SK-N-SH (cell line): ENCODE data around the gene TXNRD2. TPM values are rescaled to one million over a fixed set of nuclear protein-coding genes. Genes with fewer than 3 reads are reported as not detected.

ENCODE experiments used
- CTCF ChIA-PET: fragments of 300-600, 350-600 bp; formaldehyde crosslinking; extraction: SDS; loops from one replicate; lab custom pipeline; 2021; lab: Yijun Ruan, JAX
- POLR2A ChIA-PET: fragments of 350-600 bp; sonication (Branson Sonifier 250); formaldehyde crosslinking; extraction: SDS; loops from one replicate; lab custom pipeline; 2020; ENCODE audit warnings: antibody characterized with exemption, inconsistent platforms; lab: Yijun Ruan, JAX
- DNase-seq: peaks from one replicate; pipeline ENCODE4 v3.0.0; 2012
- H2AFZ ChIP-seq: fragments of 200-600 bp; sonication (generic); 2 replicates; pipeline ENCODE4 v1.8.1; 2016; ENCODE audit warnings: antibody characterized with exemption, mild to moderate bottlenecking, low read depth
- H3F3A ChIP-seq: fragments of 200-600 bp; sonication (generic); replicated peaks from 2 replicates; pipeline ENCODE3; 2016; ENCODE audit warnings: antibody characterized with exemption, mild to moderate bottlenecking; ENCODE audit not compliant: insufficient read depth
- H3K27ac ChIP-seq, 2 experiments: fragments of 200-500 bp in 1 of 2; fragments of 200-600 bp in 1 of 2; sonication (Bioruptor generic) in 1 of 2; sonication (generic), shearing (Covaris generic) in 1 of 2; 2 replicates each; pipeline versions ENCODE4 v1.5.1 to v1.6.1; 2014 to 2016; ENCODE audit warnings: low read depth in 2 of 2, inconsistent platforms in 1 of 2, low read length in 1 of 2, mild to moderate bottlenecking in 1 of 2, mixed read lengths in 1 of 2
- H3K27me3 ChIP-seq: fragments of 200-600 bp; sonication (generic), shearing (Covaris generic); 2 replicates; pipeline ENCODE4 v1.6.1; 2016; ENCODE audit warnings: mixed run types; ENCODE audit not compliant: insufficient read depth
- H3K36me3 ChIP-seq, 2 experiments: fragments of 200-500 bp in 1 of 2; fragments of 200-600 bp in 1 of 2; sonication (Bioruptor generic) in 1 of 2; sonication (generic) in 1 of 2; replicated peaks in 1 of 2; 2 replicates each; pipeline versions ENCODE3 to v1.5.1; 2014 to 2016; ENCODE audit warnings: low read length in 1 of 2, mild to moderate bottlenecking in 1 of 2; ENCODE audit not compliant: insufficient read depth in 2 of 2, control insufficient read depth in 1 of 2
- H3K4me1 ChIP-seq, 2 experiments: fragments of 200-500 bp in 1 of 2; fragments of 200-600 bp in 1 of 2; sonication (Bioruptor generic) in 1 of 2; sonication (generic), shearing (Covaris generic) in 1 of 2; 2 replicates each; pipeline versions ENCODE4 v1.5.1 to v1.6.1; 2014 to 2016; ENCODE audit warnings: low read depth in 1 of 2, low read length in 1 of 2, mixed run types in 1 of 2; ENCODE audit not compliant: insufficient read depth in 2 of 2, control insufficient read depth in 1 of 2
- H3K4me2 ChIP-seq: fragments of 200-600 bp; sonication (generic), shearing (Covaris generic); 2 replicates; pipeline ENCODE4 v1.6.1; 2017; ENCODE audit warnings: mixed run types
- H3K4me3 ChIP-seq, 2 experiments: fragments of 200-500 bp in 1 of 2; fragments of 200-600 bp in 1 of 2; sonication (Bioruptor generic) in 1 of 2; sonication (generic), shearing (Covaris generic) in 1 of 2; 2 replicates each; pipeline versions ENCODE4 v1.5.1 to v1.8.1; 2014 to 2016; ENCODE audit warnings: low read depth in 2 of 2, inconsistent platforms in 1 of 2, low read length in 1 of 2, mild to moderate bottlenecking in 1 of 2, mixed read lengths in 1 of 2, moderate library complexity in 1 of 2
- H3K79me2 ChIP-seq: fragments of 200-600 bp; sonication (generic); 2 replicates; pipeline ENCODE4 v1.8.1; 2017; ENCODE audit warnings: mild to moderate bottlenecking; ENCODE audit not compliant: insufficient read depth
- H3K9ac ChIP-seq: fragments of 200-600 bp; sonication (generic); 2 replicates; pipeline ENCODE4 v1.6.1; 2017; ENCODE audit warnings: mixed run types
- H3K9me2 ChIP-seq: fragments of 200-600 bp; sonication (generic); 2 replicates; pipeline ENCODE4 v1.6.1; 2017; ENCODE audit warnings: mixed run types
- H3K9me3 ChIP-seq: fragments of 200-600 bp; sonication (generic); 2 replicates; pipeline ENCODE4 v1.6.1; 2017; ENCODE audit warnings: mixed run types, mild to moderate bottlenecking, moderate library complexity
- H4K20me1 ChIP-seq: fragments of 200-600 bp; sonication (generic); 2 replicates; pipeline ENCODE4 v1.6.1; 2017; ENCODE audit warnings: mild to moderate bottlenecking, mixed run types; ENCODE audit not compliant: insufficient read depth
- CHD2 ChIP-seq: fragments of 150-350 bp; IDR thresholded peaks from 2 replicates; pipeline ENCODE4 v1.6.1; 2018; ENCODE audit warnings: low read length; ENCODE audit not compliant: partially characterized antibody
- ELF1 ChIP-seq: IDR thresholded peaks from 2 replicates; pipeline ENCODE4 v1.4.0; 2012
- EP300 ChIP-seq, 2 experiments: IDR thresholded peaks; 2 replicates each; pipeline versions ENCODE4 v1.4.0 to v1.6.1; 2012; ENCODE audit warnings: borderline replicate concordance in 1 of 2, low read depth in 1 of 2, low read length in 1 of 2
- EZH2phosphoT487 ChIP-seq: fragments of 200-600 bp; sonication (generic); IDR thresholded peaks from 2 replicates; pipeline ENCODE4 v1.6.1; 2017; ENCODE audit warnings: low read depth, mixed run types, mild to moderate bottlenecking, antibody characterized with exemption, moderate library complexity, borderline replicate concordance
- FOXJ3 ChIP-seq: sonication (generic); formaldehyde crosslinking; IDR thresholded peaks from 2 replicates; pipeline ENCODE4 v1.5.1; 2020; ENCODE audit warnings: mild to moderate bottlenecking, missing genetic modification reagents
- GABPA ChIP-seq: IDR thresholded peaks from 2 replicates; pipeline ENCODE4 v1.4.0; 2012; ENCODE audit warnings: low read depth, mild to moderate bottlenecking
- GATA2 ChIP-seq: sonication (generic); formaldehyde crosslinking; IDR thresholded peaks from 2 replicates; pipeline ENCODE4 v1.5.0; 2020; ENCODE audit warnings: mild to moderate bottlenecking, missing genetic modification reagents
- MEF2A ChIP-seq: IDR thresholded peaks from 2 replicates; pipeline ENCODE4 v1.4.0; 2012; ENCODE audit warnings: low read depth, borderline replicate concordance
- POLR2AphosphoS5 ChIP-seq: IDR thresholded peaks from 2 replicates; pipeline ENCODE4 v1.6.1; 2012; ENCODE audit warnings: low read depth, low read length
- RFX5 ChIP-seq: IDR thresholded peaks from 2 replicates; pipeline ENCODE4 v1.6.1; 2012; ENCODE audit warnings: mild to moderate bottlenecking, improper control_type of control experiment, low read length
- RXRA ChIP-seq: IDR thresholded peaks from 2 replicates; pipeline ENCODE4 v1.4.0; 2012; ENCODE audit warnings: low read depth, mild to moderate bottlenecking, borderline replicate concordance
- TAF1 ChIP-seq: IDR thresholded peaks from 2 replicates; pipeline ENCODE4 v1.6.1; 2012; ENCODE audit warnings: low read depth, mild to moderate bottlenecking, low read length, moderate library complexity, borderline replicate concordance
- TCF12 ChIP-seq: IDR thresholded peaks from 2 replicates; pipeline ENCODE4 v1.4.0; 2012
- YY1 ChIP-seq: IDR thresholded peaks from 2 replicates; pipeline ENCODE4 v1.4.0; 2012; ENCODE audit warnings: low read depth, mild to moderate bottlenecking
- WGBS: methylation state at CpG from one replicate; pipeline ENCODE4 v1.1.6; 2017; ENCODE audit warnings: low lambda C conversion rate; 5-methylcytosine and 5-hydroxymethylcytosine counted together
- polyA plus RNA-seq, 3 experiments: library from polyadenylated mRNA; depleted of rRNA; stranded (reverse); fragments of >200 nt; gene quantifications; 2 replicates each; pipeline ENCODE4 v1.2.3, GENCODE V29; 2012
- TF ChIP-seq, protein P1 (sequence below): IDR thresholded peaks from 2 replicates; pipeline ENCODE4; 2012
- TF ChIP-seq, protein P2 (sequence below): fragments of 150-350 bp; IDR thresholded peaks from 2 replicates; pipeline ENCODE4 v1.6.1; 2016; ENCODE audit warnings: mild to moderate bottlenecking, low read depth, low read length
- TF ChIP-seq, protein P3 (sequence below): fragments of 150-350 bp; IDR thresholded peaks from 2 replicates; pipeline ENCODE4 v1.6.1; 2017; ENCODE audit warnings: antibody characterized with exemption, low read length, low read depth, borderline replicate concordance
- TF ChIP-seq, protein P4 (sequence below): IDR thresholded peaks from 2 replicates; pipeline ENCODE4 v1.6.1; 2012; ENCODE audit warnings: mild to moderate bottlenecking, low read depth, low read length, moderate library complexity

TXNRD2 gene
- polyA plus RNA-seq, 1 of the 3 experiments (the other 2 are of a cell fraction), result 34.7 TPM

DNA sequence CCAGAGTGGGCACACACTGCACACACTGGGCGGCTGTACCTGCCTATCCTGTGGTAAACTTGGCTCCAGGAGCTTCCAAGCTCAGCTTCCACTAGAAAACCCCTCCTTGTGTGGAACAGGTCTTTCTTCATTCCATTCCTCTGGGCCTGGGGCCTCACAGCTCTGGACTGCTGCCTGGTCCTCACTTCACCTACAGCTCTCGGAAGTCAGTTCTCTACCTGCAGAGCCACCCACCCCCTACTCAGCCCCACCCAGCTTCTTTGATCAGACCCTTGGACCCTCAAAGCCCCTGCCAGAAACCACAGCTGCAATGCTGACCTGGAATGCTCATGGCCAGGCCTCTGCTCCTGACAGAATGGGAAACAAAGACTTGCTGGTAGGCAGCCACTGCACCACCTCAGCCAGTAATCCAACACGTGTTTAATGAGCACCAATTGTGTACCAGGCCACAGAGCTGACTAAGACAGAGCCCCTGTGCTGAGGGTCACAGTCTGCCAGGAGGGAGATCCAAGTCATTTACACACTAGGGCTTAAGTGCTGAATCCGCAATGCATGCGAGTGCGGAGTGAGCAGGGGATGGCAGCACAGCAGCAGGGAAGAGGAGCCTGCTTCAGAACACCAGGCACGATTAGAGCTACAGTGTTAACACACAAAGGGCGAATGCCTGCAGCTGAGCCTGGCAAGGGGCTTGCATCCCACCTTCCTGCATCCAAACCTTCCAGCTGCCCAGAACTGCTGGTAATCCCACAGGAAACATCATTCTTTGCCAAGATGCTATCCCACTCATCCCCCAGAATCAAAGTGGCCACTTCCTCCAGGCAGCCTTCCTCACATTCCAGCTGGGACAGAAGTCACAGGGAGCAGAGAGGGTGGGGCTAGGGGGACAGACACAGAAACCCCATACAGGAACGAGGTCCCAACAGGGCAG lies 91.5 kb downstream of the TXNRD2 start:
- TF ChIP-seq ELF1 (no peak), GATA2 (no peak), FOXJ3 (CRISPR knock-in tag) (no peak), TCF12 (no peak), CHD2 (no peak), MEF2A (no peak), YY1 (no peak), EZH2phosphoT487 (no peak)
- TF ChIP-seq, protein P1, sequence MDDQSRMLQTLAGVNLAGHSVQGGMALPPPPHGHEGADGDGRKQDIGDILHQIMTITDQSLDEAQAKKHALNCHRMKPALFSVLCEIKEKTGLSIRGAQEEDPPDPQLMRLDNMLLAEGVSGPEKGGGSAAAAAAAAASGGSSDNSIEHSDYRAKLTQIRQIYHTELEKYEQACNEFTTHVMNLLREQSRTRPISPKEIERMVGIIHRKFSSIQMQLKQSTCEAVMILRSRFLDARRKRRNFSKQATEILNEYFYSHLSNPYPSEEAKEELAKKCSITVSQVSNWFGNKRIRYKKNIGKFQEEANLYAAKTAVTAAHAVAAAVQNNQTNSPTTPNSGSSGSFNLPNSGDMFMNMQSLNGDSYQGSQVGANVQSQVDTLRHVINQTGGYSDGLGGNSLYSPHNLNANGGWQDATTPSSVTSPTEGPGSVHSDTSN, result no peak
- TF ChIP-seq, protein P2, sequence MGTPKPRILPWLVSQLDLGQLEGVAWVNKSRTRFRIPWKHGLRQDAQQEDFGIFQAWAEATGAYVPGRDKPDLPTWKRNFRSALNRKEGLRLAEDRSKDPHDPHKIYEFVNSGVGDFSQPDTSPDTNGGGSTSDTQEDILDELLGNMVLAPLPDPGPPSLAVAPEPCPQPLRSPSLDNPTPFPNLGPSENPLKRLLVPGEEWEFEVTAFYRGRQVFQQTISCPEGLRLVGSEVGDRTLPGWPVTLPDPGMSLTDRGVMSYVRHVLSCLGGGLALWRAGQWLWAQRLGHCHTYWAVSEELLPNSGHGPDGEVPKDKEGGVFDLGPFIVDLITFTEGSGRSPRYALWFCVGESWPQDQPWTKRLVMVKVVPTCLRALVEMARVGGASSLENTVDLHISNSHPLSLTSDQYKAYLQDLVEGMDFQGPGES, result no peak
- Histone ChIP-seq H3K9ac (no peak overlapping the region), H3K4me3 (no peak overlapping the region), H3K36me3 (peaks cover 19 to 26% of the 10 kb centered on the region in 2 experiments), H3K4me2 (no peak overlapping the region), H3K9me3 (no peaks in the 10 kb centered on the region), H4K20me1 (peaks cover 28% of the 10 kb centered on the region; the same call in 1 of the 2 replicates), H3K27ac (no peak overlapping the region), H2AFZ (no peak overlapping the region), H3K79me2 (peaks cover 83% of the 10 kb centered on the region), H3K4me1 (peaks cover 12 to 21% of the 10 kb centered on the region in 2 experiments; a peak in 3 of 4 replicates), H3K9me2 (no peaks in the 10 kb centered on the region), H3F3A (peaks cover 25% of the 10 kb centered on the region), H3K27me3 (no peaks in the 10 kb centered on the region)
- no peak for DNase-seq
- CTCF ChIA-PET, result interaction anchor here (1.1 to 2.5 kb wide), 2 partner anchors 60 to 120 kb away, joined by 3 to 20 read pairs; no protein-coding TSS in a partner anchor
- WGBS, result 93% methylated on average over 9 of the region's 9 CpGs
- POLR2A ChIA-PET, result no interaction called here

DNA sequence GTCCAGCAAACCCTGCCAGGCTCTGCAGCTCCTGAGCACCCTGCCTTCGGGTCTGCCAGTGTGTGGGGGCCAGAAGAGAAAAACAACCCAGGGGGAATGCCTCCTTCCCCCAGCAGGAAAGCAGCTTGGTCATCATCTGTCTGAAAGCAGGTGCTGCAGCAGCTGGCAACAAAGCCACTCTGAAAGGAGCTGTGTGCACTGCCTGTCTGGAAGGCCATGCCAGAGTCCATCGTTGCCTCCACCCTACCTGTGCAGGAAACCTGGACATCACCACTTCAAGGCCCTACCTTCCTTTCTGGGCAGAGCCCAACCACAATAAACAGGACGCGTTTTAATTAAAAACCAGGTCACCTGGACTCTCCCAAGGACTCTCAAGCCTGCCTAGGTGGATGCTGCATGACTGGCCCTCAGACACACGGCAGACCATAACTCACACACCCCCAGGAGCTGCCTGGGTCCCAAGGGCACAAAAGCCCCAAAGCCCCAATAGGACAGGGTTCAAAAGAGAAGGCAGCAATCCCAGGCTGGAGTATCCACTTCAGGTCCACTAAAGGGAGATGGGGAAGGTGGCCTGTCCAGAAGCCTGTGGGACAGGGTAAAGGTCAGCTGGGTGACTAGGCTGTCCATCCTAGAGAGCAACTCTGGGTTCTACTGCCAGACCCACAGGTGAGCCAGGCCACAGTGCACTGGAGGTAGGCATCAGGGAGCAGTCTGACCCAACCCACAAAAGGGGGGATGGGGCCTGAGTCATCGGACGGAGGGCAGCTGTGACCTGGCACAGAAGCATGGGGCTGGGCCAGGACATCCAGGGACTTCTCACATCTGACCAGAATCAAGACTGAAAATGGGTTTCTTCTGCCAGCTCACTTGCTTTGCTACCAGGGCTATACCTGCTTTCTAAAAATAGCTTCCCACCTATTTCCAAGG lies 93.1 kb downstream of the TXNRD2 start:
- no peak for DNase-seq
- Histone ChIP-seq H3K79me2 (peaks cover 71% of the 10 kb centered on the region), H3K27me3 (no peaks in the 10 kb centered on the region), H3F3A (peaks cover 37% of the 10 kb centered on the region), H2AFZ (no peak overlapping the region), H3K27ac (no peak overlapping the region), H3K4me3 (no peak overlapping the region), H3K9me2 (no peaks in the 10 kb centered on the region), H3K9me3 (no peaks in the 10 kb centered on the region), H3K4me2 (no peak overlapping the region), H3K9ac (no peak overlapping the region), H3K36me3 (peaks cover 19 to 26% of the 10 kb centered on the region in 2 experiments), H3K4me1 (peaks cover 24 to 34% of the 10 kb centered on the region in 2 experiments), H4K20me1 (peaks cover 27% of the 10 kb centered on the region; the same call in 1 of the 2 replicates)
- CTCF ChIA-PET, result no interaction called here
- POLR2A ChIA-PET, result no interaction called here
- WGBS, result 43% methylated on average over 2 of the region's 7 CpGs
- TF ChIP-seq, protein P3, sequence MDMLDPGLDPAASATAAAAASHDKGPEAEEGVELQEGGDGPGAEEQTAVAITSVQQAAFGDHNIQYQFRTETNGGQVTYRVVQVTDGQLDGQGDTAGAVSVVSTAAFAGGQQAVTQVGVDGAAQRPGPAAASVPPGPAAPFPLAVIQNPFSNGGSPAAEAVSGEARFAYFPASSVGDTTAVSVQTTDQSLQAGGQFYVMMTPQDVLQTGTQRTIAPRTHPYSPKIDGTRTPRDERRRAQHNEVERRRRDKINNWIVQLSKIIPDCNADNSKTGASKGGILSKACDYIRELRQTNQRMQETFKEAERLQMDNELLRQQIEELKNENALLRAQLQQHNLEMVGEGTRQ, result no peak
- TF ChIP-seq, protein P4, sequence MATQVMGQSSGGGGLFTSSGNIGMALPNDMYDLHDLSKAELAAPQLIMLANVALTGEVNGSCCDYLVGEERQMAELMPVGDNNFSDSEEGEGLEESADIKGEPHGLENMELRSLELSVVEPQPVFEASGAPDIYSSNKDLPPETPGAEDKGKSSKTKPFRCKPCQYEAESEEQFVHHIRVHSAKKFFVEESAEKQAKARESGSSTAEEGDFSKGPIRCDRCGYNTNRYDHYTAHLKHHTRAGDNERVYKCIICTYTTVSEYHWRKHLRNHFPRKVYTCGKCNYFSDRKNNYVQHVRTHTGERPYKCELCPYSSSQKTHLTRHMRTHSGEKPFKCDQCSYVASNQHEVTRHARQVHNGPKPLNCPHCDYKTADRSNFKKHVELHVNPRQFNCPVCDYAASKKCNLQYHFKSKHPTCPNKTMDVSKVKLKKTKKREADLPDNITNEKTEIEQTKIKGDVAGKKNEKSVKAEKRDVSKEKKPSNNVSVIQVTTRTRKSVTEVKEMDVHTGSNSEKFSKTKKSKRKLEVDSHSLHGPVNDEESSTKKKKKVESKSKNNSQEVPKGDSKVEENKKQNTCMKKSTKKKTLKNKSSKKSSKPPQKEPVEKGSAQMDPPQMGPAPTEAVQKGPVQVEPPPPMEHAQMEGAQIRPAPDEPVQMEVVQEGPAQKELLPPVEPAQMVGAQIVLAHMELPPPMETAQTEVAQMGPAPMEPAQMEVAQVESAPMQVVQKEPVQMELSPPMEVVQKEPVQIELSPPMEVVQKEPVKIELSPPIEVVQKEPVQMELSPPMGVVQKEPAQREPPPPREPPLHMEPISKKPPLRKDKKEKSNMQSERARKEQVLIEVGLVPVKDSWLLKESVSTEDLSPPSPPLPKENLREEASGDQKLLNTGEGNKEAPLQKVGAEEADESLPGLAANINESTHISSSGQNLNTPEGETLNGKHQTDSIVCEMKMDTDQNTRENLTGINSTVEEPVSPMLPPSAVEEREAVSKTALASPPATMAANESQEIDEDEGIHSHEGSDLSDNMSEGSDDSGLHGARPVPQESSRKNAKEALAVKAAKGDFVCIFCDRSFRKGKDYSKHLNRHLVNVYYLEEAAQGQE, result no peak
- TF ChIP-seq RFX5, result no peak
- TF ChIP-seq GABPA, result no peak
- no peak for TF ChIP-seq RXRA
- no peak for TF ChIP-seq EP300 (IDR thresholded peaks at IDR 0.05; ENCODE audit: borderline replicate concordance in 1 of 2, low read depth in 1 of 2, low read length in 1 of 2)
- no peak for TF ChIP-seq EZH2phosphoT487
- TF ChIP-seq TAF1, result no peak
- TF ChIP-seq POLR2AphosphoS5, result no peak
